Liver (tissue), 3 donors: Measurements from ENCODE around the gene VPS52.

ENCODE experiments used
- FOXA1 ChIP-seq: IDR thresholded peaks from 2 replicates; pipeline ENCODE4 v1.6.1; 2016; ENCODE audit warnings: antibody characterized with exemption
- GABPA ChIP-seq, 2 donors: IDR thresholded peaks in 1 of 2; conservative IDR thresholded peaks in 1 of 2; 2 replicates each; pipeline ENCODE4 v1.6.1; 2016; ENCODE audit warnings: antibody characterized with exemption in 2 of 2, mild to moderate bottlenecking in 1 of 2, moderate library complexity in 1 of 2
- JUND ChIP-seq, 2 donors: IDR thresholded peaks; 2 replicates each; pipeline ENCODE4 v1.6.1; 2016; ENCODE audit warnings: antibody characterized with exemption in 2 of 2
- NR2F2 ChIP-seq: IDR thresholded peaks from 2 replicates; pipeline ENCODE4 v1.6.1; 2016; ENCODE audit warnings: antibody characterized with exemption
- RAD21 ChIP-seq, 2 donors: IDR thresholded peaks; 2 replicates each; pipeline ENCODE4 v1.6.1; 2016; ENCODE audit warnings: antibody characterized with exemption in 2 of 2, mild to moderate bottlenecking in 2 of 2
- RXRA ChIP-seq, 2 donors: IDR thresholded peaks; 2 replicates each; pipeline ENCODE4 v1.6.1; 2017 to 2018; ENCODE audit warnings: antibody characterized with exemption in 2 of 2, mild to moderate bottlenecking in 1 of 2
- SP1 ChIP-seq: IDR thresholded peaks from 2 replicates; pipeline ENCODE4 v1.6.1; 2018; ENCODE audit warnings: antibody characterized with exemption, mild to moderate bottlenecking
- TAF1 ChIP-seq: conservative IDR thresholded peaks from 2 replicates; pipeline ENCODE4 v1.6.1; 2016; ENCODE audit warnings: antibody characterized with exemption, mild to moderate bottlenecking
- TF ChIP-seq, protein P1 (sequence below): fragments of 150-350 bp; IDR thresholded peaks from 2 replicates; pipeline ENCODE4 v1.5.1; 2017; ENCODE audit warnings: improper control_type of control experiment, low read depth, low read length; ENCODE audit not compliant: missing input control
- TF ChIP-seq, protein P2 (sequence below): IDR thresholded peaks from 2 replicates; pipeline ENCODE4 v1.6.1; 2016; ENCODE audit warnings: antibody characterized with exemption
- TF ChIP-seq, protein P3 (sequence below): IDR thresholded peaks from 2 replicates; pipeline ENCODE4 v1.6.1; 2016; ENCODE audit warnings: antibody characterized with exemption, mild to moderate bottlenecking
- TF ChIP-seq, protein P4 (sequence below): IDR thresholded peaks from 2 replicates; pipeline ENCODE4 v1.6.1; 2016; ENCODE audit warnings: antibody characterized with exemption
- donor health status: healthy.
- donor health status: healthy.

DNA sequence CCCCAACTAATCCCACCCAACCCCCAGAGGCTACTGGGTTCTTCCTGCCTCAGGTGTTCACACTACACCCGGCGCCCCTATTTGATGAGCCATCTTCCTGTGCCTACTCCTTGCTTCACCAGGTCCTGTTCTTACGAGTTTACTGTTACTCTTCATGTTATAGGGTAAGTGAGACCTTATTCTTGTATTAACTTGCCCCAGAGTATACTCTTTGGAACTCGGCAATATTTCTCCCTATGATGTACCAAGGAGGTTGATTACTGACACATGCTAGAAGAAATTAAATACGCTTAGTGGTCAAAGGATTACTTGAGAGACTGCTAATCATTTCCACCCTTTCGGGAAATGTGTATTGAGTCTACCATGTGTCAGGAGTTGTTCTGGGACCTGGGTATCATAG, 54.4 kb downstream of the VPS52 start:
- TF ChIP-seq, protein P1, sequence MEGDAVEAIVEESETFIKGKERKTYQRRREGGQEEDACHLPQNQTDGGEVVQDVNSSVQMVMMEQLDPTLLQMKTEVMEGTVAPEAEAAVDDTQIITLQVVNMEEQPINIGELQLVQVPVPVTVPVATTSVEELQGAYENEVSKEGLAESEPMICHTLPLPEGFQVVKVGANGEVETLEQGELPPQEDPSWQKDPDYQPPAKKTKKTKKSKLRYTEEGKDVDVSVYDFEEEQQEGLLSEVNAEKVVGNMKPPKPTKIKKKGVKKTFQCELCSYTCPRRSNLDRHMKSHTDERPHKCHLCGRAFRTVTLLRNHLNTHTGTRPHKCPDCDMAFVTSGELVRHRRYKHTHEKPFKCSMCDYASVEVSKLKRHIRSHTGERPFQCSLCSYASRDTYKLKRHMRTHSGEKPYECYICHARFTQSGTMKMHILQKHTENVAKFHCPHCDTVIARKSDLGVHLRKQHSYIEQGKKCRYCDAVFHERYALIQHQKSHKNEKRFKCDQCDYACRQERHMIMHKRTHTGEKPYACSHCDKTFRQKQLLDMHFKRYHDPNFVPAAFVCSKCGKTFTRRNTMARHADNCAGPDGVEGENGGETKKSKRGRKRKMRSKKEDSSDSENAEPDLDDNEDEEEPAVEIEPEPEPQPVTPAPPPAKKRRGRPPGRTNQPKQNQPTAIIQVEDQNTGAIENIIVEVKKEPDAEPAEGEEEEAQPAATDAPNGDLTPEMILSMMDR = no peak
- no peak for TF ChIP-seq JUND (IDR thresholded peaks at IDR 0.05)
- TF ChIP-seq, protein P2, sequence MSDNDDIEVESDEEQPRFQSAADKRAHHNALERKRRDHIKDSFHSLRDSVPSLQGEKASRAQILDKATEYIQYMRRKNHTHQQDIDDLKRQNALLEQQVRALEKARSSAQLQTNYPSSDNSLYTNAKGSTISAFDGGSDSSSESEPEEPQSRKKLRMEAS = no peak
- TF ChIP-seq RAD21 (IDR thresholded peaks at IDR 0.05) = no peak
- no peak for TF ChIP-seq TAF1
- TF ChIP-seq, protein P3, sequence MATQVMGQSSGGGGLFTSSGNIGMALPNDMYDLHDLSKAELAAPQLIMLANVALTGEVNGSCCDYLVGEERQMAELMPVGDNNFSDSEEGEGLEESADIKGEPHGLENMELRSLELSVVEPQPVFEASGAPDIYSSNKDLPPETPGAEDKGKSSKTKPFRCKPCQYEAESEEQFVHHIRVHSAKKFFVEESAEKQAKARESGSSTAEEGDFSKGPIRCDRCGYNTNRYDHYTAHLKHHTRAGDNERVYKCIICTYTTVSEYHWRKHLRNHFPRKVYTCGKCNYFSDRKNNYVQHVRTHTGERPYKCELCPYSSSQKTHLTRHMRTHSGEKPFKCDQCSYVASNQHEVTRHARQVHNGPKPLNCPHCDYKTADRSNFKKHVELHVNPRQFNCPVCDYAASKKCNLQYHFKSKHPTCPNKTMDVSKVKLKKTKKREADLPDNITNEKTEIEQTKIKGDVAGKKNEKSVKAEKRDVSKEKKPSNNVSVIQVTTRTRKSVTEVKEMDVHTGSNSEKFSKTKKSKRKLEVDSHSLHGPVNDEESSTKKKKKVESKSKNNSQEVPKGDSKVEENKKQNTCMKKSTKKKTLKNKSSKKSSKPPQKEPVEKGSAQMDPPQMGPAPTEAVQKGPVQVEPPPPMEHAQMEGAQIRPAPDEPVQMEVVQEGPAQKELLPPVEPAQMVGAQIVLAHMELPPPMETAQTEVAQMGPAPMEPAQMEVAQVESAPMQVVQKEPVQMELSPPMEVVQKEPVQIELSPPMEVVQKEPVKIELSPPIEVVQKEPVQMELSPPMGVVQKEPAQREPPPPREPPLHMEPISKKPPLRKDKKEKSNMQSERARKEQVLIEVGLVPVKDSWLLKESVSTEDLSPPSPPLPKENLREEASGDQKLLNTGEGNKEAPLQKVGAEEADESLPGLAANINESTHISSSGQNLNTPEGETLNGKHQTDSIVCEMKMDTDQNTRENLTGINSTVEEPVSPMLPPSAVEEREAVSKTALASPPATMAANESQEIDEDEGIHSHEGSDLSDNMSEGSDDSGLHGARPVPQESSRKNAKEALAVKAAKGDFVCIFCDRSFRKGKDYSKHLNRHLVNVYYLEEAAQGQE = no peak
- no peak for TF ChIP-seq RXRA (IDR thresholded peaks at IDR 0.05)
- TF ChIP-seq FOXA1 = no peak
- TF ChIP-seq, protein P4, sequence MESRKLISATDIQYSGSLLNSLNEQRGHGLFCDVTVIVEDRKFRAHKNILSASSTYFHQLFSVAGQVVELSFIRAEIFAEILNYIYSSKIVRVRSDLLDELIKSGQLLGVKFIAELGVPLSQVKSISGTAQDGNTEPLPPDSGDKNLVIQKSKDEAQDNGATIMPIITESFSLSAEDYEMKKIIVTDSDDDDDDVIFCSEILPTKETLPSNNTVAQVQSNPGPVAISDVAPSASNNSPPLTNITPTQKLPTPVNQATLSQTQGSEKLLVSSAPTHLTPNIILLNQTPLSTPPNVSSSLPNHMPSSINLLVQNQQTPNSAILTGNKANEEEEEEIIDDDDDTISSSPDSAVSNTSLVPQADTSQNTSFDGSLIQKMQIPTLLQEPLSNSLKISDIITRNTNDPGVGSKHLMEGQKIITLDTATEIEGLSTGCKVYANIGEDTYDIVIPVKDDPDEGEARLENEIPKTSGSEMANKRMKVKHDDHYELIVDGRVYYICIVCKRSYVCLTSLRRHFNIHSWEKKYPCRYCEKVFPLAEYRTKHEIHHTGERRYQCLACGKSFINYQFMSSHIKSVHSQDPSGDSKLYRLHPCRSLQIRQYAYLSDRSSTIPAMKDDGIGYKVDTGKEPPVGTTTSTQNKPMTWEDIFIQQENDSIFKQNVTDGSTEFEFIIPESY = no peak
- no peak for TF ChIP-seq GABPA (IDR thresholded peaks at IDR 0.05 in 1 of 2, conservative IDR thresholded peaks at IDR 0.05 in 1 of 2)
- no peak for TF ChIP-seq SP1
- no peak for TF ChIP-seq NR2F2
